ENCODE results near the gene KBTBD12.

DNA sequence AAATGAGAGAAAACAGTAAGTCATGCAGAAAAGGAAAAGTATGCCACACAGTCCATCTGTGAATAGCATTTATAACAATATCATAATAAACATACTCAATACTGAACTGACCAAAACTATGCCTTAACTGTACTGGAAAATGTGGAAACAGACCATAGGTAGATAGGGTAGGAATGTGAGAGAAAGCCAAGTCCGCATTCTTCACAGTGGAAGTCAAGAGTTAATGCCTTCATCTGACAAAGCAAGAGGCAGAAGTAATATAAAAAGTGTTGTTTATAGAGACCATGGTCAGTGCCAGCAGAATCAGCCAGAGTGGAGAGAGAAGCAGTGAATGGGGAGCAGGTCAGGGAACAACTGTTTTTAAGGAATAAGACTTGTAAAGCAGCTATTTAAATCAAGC lies 52.3 kb downstream of the KBTBD12 start:
- TF ChIP-seq, protein P1, sequence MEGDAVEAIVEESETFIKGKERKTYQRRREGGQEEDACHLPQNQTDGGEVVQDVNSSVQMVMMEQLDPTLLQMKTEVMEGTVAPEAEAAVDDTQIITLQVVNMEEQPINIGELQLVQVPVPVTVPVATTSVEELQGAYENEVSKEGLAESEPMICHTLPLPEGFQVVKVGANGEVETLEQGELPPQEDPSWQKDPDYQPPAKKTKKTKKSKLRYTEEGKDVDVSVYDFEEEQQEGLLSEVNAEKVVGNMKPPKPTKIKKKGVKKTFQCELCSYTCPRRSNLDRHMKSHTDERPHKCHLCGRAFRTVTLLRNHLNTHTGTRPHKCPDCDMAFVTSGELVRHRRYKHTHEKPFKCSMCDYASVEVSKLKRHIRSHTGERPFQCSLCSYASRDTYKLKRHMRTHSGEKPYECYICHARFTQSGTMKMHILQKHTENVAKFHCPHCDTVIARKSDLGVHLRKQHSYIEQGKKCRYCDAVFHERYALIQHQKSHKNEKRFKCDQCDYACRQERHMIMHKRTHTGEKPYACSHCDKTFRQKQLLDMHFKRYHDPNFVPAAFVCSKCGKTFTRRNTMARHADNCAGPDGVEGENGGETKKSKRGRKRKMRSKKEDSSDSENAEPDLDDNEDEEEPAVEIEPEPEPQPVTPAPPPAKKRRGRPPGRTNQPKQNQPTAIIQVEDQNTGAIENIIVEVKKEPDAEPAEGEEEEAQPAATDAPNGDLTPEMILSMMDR (IDR thresholded peaks at IDR 0.05; ENCODE audit: low read length), result no peak
- TF ChIP-seq EZH2 (optimal IDR thresholded peaks at IDR 0.05; ENCODE audit: low read depth, low read length) (no peak), EZH2phosphoT487 (IDR thresholded peaks at IDR 0.05; ENCODE audit: low read length) (no peak)
